DMS114 treated with DMSO at 0.1 percent for 48 hours (cell line): ENCODE measurements around the gene FOXK1.
"Not testable (repeated sequence)": the region's sequence is repeated elsewhere in the genome, so short reads cannot be mapped to it uniquely, and the experiment has no call there.

ENCODE experiments used
- DNase-seq: peaks from one replicate; lab custom pipeline; 2025; ENCODE audit not compliant: unreplicated experiment; lab: John Stamatoyannopoulos, UW

The FOXK1 gene

DNA sequence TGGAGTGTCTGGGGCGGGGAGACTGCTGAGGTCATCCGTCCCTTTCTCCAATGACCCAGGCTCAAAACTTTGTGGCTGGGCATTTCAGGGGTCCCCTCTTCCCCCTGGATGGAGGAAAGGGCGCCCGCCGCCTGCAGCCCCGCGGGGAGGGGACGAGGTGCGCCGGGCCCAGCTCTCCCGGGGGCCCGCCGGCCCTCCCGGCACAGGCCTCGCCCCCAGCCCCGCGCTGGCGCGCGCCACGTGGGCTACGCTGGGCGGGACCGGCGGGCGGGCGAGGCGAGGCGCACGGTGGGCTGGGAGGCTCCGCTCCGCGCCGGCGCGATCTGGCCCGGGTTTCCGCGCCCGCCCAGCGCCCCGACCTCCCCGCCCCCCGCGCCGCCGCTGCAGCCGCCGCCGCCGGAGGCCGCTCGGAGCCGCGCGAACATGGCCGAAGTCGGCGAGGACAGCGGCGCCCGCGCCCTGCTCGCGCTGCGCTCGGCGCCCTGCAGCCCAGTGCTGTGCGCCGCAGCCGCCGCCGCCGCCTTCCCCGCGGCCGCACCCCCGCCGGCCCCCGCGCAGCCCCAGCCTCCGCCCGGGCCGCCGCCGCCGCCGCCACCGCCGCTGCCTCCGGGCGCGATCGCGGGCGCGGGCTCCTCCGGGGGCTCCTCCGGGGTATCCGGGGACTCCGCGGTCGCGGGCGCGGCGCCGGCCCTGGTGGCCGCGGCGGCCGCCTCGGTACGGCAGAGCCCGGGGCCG lies at the start of gene FOXK1:
Gene FOXK1, plus strand, starts transcription at position 410 of the 735 bp plus-strand sequence. Its CDS starts 14 bp downstream, at position 424.
- peak; percentile 36 for DNase-seq

DNA sequence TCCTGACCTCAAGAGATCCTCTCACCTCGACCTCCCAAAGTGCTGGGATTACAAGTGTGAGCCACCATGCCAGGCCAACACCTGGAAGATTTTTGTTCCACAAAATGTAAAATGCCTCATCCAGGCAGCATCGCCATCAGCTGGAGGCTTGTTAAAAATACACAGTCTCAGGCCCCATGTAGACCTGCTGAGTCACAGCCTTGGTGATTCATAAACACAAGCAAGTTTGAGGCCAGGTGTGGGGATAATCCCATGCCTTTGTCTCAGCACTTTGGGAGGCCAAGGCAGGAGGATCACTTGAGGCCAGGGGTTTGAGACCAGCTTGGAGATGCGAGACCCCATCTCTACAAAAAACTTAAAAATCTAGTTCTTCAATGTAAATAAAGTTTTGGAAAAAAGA lies 49.1 kb upstream of the FOXK1 start:
- no peak for DNase-seq

DNA sequence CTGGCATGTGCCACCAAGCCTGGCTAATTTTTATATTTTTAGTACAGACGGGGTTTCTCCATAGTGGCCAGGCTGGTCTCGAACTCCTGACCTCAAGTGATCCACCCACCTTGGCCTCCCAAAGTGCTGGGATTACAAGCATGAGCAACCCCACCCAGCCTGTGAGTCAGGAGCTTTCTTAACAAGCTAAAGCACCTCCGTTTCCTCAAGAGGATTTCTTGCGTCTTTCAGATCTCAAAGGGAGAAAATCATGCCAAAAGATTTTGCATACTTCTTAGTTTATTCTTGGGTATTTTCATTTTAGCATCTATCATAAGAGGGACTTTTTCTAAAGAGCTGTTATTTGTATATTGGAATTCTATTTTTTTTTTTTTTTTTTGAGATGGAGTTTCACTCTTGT lies 47.9 kb upstream of the FOXK1 start:
- no peak for DNase-seq

GRCh38 chr7:4638781-4639575 lies 43.1 kb upstream of the FOXK1 start:
- DNase-seq: no peak

GRCh38 chr7:4641091-4641666 lies 40.9 kb upstream of the FOXK1 start:
- DNase-seq: peak; percentile 67

GRCh38 chr7:4641667-4642467 lies 40.2 kb upstream of the FOXK1 start:
- peak; percentile 83 for DNase-seq

DNA sequence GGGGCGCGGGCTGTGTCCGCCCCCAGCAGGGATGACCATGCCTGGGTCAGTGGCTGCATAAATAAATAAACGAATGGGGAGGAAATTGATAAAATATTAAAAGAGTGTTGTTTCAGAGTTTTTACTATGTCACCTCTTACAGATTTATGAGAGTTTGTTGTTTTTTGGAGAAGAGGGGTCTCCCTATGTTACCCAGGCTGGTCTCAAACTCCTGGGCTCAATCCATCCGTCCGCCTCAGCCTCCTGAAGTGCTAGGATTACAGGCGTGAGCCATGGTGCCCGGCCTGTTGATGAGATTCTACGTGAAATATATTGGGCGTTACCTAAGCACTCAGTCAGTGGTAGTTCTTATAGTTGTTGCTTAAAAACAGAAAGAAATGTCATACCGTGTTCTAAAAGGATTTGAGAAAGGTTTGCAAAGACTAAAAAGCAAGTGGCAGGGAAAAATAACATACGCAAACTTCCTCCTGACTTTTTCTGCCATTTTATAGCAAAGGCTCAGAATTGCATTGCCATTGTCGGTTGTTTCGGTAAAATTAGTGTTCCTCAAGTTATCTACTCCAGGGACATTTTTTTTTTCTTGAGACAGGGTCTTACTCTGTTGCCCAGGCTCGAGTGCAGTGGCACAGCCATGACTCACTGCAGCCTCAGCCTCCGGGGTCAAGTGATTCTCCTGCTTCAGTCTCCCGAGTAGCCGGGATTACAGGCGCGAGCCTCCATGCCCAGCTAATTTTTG lies 39.5 kb upstream of the FOXK1 start:
- DNase-seq: no peak

GRCh38 chr7:4643204-4643471 lies 39.0 kb upstream of the FOXK1 start:
- DNase-seq: not testable (repeated sequence)

DNA sequence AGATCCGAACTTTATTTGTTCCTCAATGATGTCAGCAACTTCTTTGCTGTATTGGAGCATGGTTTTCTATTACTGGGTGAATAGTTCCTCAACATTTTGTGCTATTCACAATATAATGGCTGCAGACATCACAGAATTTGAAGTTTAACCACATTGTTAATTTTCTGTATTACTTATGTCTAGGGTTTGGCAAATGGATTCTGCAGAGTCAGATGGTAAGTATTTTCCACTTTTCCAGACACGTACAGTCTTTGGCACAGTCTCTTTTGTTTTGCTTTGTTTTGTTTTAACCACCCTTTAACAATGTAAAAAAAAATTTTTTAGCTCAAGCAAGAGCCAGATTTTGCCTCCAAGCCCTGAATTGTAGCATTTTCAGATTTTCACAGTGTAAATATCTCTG lies 36.8 kb upstream of the FOXK1 start:
- no peak for DNase-seq

DNA sequence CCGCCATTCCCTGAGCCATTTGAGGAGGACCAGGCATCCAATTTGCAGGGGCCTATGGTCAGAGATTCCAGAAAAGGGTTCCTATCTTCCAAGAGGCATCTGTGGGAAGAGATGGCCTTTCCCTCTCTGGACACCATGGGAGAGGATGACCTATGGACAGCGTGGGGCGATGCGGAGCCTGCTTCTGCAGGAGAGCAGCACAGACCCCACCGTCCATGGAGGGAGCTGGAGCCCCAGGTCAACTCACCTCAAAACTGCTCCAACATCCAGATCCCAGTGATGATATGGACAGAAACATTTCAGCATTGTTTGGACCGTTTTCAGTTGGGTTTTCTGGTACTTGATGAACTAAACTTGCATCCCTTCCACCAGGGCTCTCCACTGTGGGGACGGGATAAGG lies 34.0 kb upstream of the FOXK1 start:
- DNase-seq: no peak

DNA sequence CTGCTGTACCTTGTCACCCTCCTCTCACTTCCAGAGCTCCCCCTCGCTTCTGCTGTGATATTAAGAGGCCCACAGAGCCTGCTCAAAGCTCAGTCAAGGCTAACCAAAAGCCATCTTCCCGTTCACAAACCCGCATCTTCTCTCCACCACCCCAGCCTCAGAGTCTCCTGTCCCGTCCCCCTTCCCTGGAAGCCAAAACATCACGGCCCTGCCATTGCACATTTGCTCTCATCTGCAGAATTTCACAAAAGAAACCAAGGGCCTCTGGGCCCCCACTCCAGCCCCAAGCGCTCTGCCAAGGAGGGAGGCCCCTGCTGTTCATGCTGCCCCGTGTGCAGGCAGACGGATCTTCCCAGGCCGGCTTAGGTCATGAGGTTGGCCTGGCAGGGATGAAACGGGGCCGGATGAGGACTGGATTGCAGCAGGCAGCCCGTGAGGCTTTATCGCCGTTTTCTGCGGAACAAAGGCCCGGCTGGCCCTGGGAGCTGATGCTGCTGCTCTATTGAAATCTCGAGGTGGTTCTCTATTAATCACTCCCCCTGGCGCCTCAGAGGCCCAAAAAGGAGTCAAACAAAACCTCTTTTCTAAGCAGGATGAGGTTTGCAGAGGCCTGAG lies 31.6 kb upstream of the FOXK1 start:
- no peak for DNase-seq

GRCh38 chr7:4653771-4654170 lies 28.3 kb upstream of the FOXK1 start:
- no peak for DNase-seq

DNA sequence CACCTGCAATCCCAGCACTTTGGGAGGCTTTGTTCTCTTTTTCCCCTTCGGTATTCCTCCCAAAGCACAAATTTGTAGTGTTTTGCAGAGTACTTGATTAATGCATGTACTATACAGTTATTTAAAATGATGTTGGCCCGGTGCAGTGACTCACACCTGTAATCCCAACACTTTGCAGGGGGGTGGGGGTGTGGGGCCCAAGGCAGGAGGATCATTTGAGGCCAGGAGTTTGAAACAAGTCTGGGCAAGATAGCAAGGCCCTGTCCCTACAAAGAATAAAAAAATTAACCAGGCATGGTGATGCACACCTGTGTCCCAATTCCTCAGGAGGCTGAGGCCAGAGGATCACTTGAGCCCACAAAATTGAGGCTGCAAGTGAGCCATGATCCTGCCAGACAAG lies 26.8 kb upstream of the FOXK1 start:
- DNase-seq: no peak

DNA sequence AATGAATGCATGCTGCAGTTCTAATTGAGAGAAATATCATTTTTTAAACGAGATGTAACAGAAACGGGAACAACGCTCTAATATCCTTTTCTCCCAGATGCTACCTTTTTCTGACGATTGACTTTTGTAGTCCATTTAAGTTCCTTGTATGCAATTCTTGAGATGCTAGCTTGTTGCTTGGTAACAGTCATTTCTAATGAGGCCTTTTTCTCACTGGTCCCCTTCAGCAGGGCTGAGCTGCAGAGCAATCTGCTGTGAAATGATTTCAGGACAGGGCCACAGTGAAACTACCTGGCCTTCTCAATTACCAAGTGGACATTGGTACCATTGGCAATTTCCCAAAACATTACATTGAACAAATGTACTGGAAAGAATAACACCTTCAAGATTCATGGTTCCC lies 26.2 kb upstream of the FOXK1 start:
- DNase-seq: no peak

DNA sequence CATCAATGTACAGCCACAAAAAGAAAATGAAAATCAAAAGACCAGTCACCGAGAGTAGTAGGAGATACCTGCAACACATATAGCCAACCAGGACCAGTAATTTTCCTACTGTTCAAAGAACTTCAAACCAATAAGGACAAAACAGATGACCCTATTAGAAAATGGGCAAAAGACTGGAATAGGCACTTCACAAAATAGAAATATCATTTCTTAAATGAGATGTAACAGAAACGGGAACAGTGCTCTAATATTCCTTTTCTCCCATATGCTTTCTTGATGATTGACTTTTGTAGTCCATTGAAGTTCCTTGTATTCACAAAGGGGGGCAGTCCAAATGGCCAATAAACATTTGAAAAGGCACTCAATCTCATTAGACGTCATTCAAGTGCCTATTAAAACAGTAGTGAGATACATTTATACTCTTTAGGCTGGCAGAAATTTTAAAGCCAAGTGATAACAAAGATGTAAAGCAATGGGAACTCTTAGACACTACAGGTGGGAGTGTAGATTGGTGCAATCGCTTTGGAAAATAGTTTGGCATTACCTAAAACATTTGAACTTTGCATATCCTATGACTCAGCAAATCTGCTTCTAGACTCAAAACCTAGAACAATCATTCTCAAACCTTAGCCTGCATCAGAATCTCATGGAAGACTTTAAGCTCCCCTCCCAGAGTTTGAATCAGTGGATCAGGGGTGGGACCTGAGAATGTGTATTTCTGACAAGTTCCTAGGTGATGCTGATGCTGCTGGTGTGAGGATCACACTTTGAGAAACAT lies 24.3 kb upstream of the FOXK1 start:
- DNase-seq: no peak

GRCh38 chr7:4659551-4660286 lies 22.4 kb upstream of the FOXK1 start:
- no peak for DNase-seq

GRCh38 chr7:4661871-4662270 lies 20.2 kb upstream of the FOXK1 start:
- DNase-seq: no peak

GRCh38 chr7:4663239-4664018 lies 18.7 kb upstream of the FOXK1 start:
- DNase-seq: no peak
